Suprapubic skin (tissue), 4 donors: ENCODE results near the gene JAZF1.

ENCODE experiments used
- EP300 ChIP-seq: sonication (generic); formaldehyde crosslinking; IDR thresholded peaks from one replicate; pipeline ENCODE4 v1.6.1; 2017; ENCODE audit warnings: antibody characterized with exemption
- POLR2A ChIP-seq, 2 donors: fragments of 450-650 bp; IDR thresholded peaks; one replicate each; pipeline ENCODE4 v1.6.1; 2017; ENCODE audit warnings: antibody characterized with exemption in 2 of 2, mild to moderate bottlenecking in 2 of 2, moderate library complexity in 2 of 2
- POLR2AphosphoS5 ChIP-seq, 3 donors: sonication (generic); formaldehyde crosslinking; IDR thresholded peaks; one replicate each; pipeline ENCODE4 v1.6.1; 2017; ENCODE audit warnings: antibody characterized with exemption in 3 of 3
- TF ChIP-seq, protein P1 (sequence below), 2 donors: fragments of 200-600 bp in 1 of 2; fragments of 450-650 bp in 1 of 2; sonication (generic) in 1 of 2; IDR thresholded peaks; one replicate each; pipeline ENCODE4 v1.5.1; 2016 to 2019; ENCODE audit warnings: antibody characterized with exemption in 2 of 2, mild to moderate bottlenecking in 1 of 2, moderate library complexity in 1 of 2

DNA sequence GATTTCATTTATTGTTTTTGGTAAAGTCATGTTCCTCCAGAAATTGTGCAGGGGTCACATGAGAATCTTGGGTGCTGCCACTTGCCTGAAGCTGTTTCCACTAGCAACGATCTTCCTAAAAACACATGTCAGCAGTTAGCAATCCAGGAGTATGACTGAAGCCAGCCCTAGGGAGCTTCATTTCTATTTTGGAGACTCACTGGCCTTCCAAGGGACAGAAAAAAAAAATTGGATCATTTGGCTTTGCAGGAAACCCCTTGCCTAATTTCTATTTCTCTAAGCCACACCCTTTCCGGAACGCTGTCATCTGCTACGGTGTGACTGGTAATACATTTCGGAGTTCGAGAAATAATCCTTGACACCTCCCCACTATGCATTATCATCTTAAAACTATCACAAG lies 236.0 kb downstream of the JAZF1 start:
- TF ChIP-seq, protein P1, sequence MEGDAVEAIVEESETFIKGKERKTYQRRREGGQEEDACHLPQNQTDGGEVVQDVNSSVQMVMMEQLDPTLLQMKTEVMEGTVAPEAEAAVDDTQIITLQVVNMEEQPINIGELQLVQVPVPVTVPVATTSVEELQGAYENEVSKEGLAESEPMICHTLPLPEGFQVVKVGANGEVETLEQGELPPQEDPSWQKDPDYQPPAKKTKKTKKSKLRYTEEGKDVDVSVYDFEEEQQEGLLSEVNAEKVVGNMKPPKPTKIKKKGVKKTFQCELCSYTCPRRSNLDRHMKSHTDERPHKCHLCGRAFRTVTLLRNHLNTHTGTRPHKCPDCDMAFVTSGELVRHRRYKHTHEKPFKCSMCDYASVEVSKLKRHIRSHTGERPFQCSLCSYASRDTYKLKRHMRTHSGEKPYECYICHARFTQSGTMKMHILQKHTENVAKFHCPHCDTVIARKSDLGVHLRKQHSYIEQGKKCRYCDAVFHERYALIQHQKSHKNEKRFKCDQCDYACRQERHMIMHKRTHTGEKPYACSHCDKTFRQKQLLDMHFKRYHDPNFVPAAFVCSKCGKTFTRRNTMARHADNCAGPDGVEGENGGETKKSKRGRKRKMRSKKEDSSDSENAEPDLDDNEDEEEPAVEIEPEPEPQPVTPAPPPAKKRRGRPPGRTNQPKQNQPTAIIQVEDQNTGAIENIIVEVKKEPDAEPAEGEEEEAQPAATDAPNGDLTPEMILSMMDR (IDR thresholded peaks at IDR 0.05): no peak
- no peak for TF ChIP-seq POLR2A (IDR thresholded peaks at IDR 0.05)
- TF ChIP-seq POLR2AphosphoS5 (IDR thresholded peaks at IDR 0.05): peak in 1 of 3 donors; percentile 46
- TF ChIP-seq EP300: no peak
